IMR-90 (cell line): ENCODE data around the gene RARB. TPM values are rescaled to one million over a fixed set of nuclear protein-coding genes. Genes with fewer than 3 reads are reported as not detected.

Source experiments
- ATAC-seq: fragments of 200-7000 bp; cut with Tn5 transposase; 2 replicates; pipeline ENCODE4 v1.9.1; 2020; ENCODE audit warnings: low read depth, mild to moderate bottlenecking, moderate library complexity
- BruUV-seq: library from RNA; stranded (reverse); fragments of 400-500 nt; replicated peaks from 2 replicates; lab custom pipeline; 2021; lab: Mats Ljungman, UMichigan
- CTCF ChIA-PET: fragments of 300-600 bp; formaldehyde crosslinking; extraction: SDS; loops from one replicate; lab custom pipeline; 2021; ENCODE audit warnings: antibody characterized with exemption; lab: Yijun Ruan, JAX
- POLR2A ChIA-PET: fragments of 300-600 bp; sonication (Branson Sonifier 250); formaldehyde crosslinking; loops from one replicate; lab custom pipeline; 2022; ENCODE audit warnings: antibody characterized with exemption; ENCODE audit not compliant: unreplicated experiment; lab: Charles Lee
- DNase-seq: peaks from one replicate; pipeline ENCODE4 v3.0.0; 2013
- H2AFZ ChIP-seq: replicated peaks from 2 replicates; pipeline ENCODE3; 2013; ENCODE audit warnings: low read length, mild to moderate bottlenecking; ENCODE audit not compliant: poor library complexity
- H2AK5ac ChIP-seq: 2 replicates; pipeline ENCODE4 v1.6.1; 2013; ENCODE audit warnings: low read depth, low read length, inconsistent platforms
- H2AK9ac ChIP-seq: replicated peaks from 2 replicates; pipeline ENCODE3; 2013; ENCODE audit warnings: mild to moderate bottlenecking, low read depth, low read length, moderate library complexity; ENCODE audit not compliant: poor library complexity
- H2BK120ac ChIP-seq: 2 replicates; pipeline ENCODE4 v1.6.1; 2013; ENCODE audit warnings: low read depth, low read length, inconsistent platforms
- H2BK15ac ChIP-seq: 3 replicates; pipeline ENCODE4 v1.6.1; 2013; ENCODE audit warnings: low read depth, low read length, inconsistent platforms
- H2BK20ac ChIP-seq: 2 replicates; pipeline ENCODE4 v1.6.1; 2013; ENCODE audit warnings: low read depth, mild to moderate bottlenecking, inconsistent platforms, low read length, moderate library complexity
- H2BK5ac ChIP-seq: 2 replicates; pipeline ENCODE4 v1.6.1; 2013; ENCODE audit warnings: mild to moderate bottlenecking, low read depth, low read length, inconsistent platforms; ENCODE audit not compliant: poor library complexity, severe bottlenecking
- H3K14ac ChIP-seq: replicated peaks from 2 replicates; pipeline ENCODE4 v1.6.1; 2013; ENCODE audit warnings: low read depth, low read length, inconsistent platforms
- H3K18ac ChIP-seq: 2 replicates; pipeline ENCODE4 v1.6.1; 2013; ENCODE audit warnings: low read depth, low read length, control low read depth
- H3K23ac ChIP-seq: 2 replicates; pipeline ENCODE4 v1.6.1; 2013; ENCODE audit warnings: low read depth, low read length, inconsistent platforms
- H3K27ac ChIP-seq: 2 replicates; pipeline ENCODE4 v1.5.1; 2013; ENCODE audit warnings: mild to moderate bottlenecking, control low read depth, low read length; ENCODE audit not compliant: insufficient read depth
- H3K27me3 ChIP-seq: 2 replicates; pipeline ENCODE4 v1.6.1; 2013; ENCODE audit warnings: low read length; ENCODE audit not compliant: control insufficient read depth, insufficient read depth
- H3K36me3 ChIP-seq: 2 replicates; pipeline ENCODE4 v1.6.1; 2013; ENCODE audit warnings: low read length, mixed read lengths; ENCODE audit not compliant: control insufficient read depth, insufficient read depth
- H3K4ac ChIP-seq: 2 replicates; pipeline ENCODE4 v1.6.1; 2013; ENCODE audit warnings: low read depth, low read length, inconsistent platforms
- H3K4me1 ChIP-seq: 2 replicates; pipeline ENCODE4 v1.6.1; 2013; ENCODE audit warnings: low read length, mixed read lengths; ENCODE audit not compliant: control insufficient read depth, insufficient read depth
- H3K4me2 ChIP-seq: 2 replicates; pipeline ENCODE4 v1.6.1; 2013; ENCODE audit warnings: low read depth, mild to moderate bottlenecking, control low read depth, low read length, moderate library complexity
- H3K4me3 ChIP-seq: 2 replicates; pipeline ENCODE4 v1.5.1; 2013; ENCODE audit warnings: low read depth, mild to moderate bottlenecking, control low read depth, low read length, moderate library complexity; ENCODE audit not compliant: insufficient read depth
- H3K56ac ChIP-seq: 2 replicates; pipeline ENCODE4 v1.6.1; 2013; ENCODE audit warnings: low read length, inconsistent platforms; ENCODE audit not compliant: insufficient read depth; ENCODE audit errors: extremely low read depth
- H3K79me1 ChIP-seq, 2 experiments: 2 replicates each; pipeline ENCODE4 v1.6.1; 2013; ENCODE audit warnings: low read length in 2 of 2, inconsistent platforms in 1 of 2, low read depth in 1 of 2
- H3K9ac ChIP-seq: 2 replicates; pipeline ENCODE4 v1.6.1; 2013; ENCODE audit warnings: low read depth, low read length, control low read depth
- H3K9me1 ChIP-seq: 2 replicates; pipeline ENCODE4 v1.6.1; 2013; ENCODE audit warnings: low read length, inconsistent platforms; ENCODE audit not compliant: insufficient read depth
- H3K9me3 ChIP-seq: 2 replicates; pipeline ENCODE4 v1.6.1; 2013; ENCODE audit warnings: low read length; ENCODE audit not compliant: control insufficient read depth, insufficient read depth
- H4K20me1 ChIP-seq: 2 replicates; pipeline ENCODE4 v1.6.1; 2013; ENCODE audit warnings: low read length, inconsistent platforms; ENCODE audit not compliant: insufficient read depth
- H4K5ac ChIP-seq: 2 replicates; pipeline ENCODE4 v1.6.1; 2013; ENCODE audit warnings: mild to moderate bottlenecking, low read depth, low read length, control low read depth
- H4K8ac ChIP-seq, 2 experiments: 2 replicates each; pipeline ENCODE4 v1.6.1; 2013; ENCODE audit warnings: low read depth in 2 of 2, low read length in 2 of 2, control low read depth in 1 of 2, inconsistent platforms in 1 of 2
- H4K91ac ChIP-seq: 2 replicates; pipeline ENCODE4 v1.6.1; 2013; ENCODE audit warnings: low read depth, low read length, inconsistent platforms; ENCODE audit not compliant: insufficient read depth
- BHLHE40 ChIP-seq: fragments of 150-350 bp; IDR thresholded peaks from 2 replicates; pipeline ENCODE4 v1.6.1; 2016; ENCODE audit warnings: mild to moderate bottlenecking, low read depth, low read length
- CHD1 ChIP-seq: IDR thresholded peaks from 2 replicates; pipeline ENCODE4 v1.6.1; 2012; ENCODE audit warnings: low read depth, low read length, improper control_type of control experiment
- ELK1 ChIP-seq: fragments of 150-350 bp; IDR thresholded peaks from 2 replicates; pipeline ENCODE4 v1.6.1; 2016; ENCODE audit warnings: low read depth, mild to moderate bottlenecking, low read length, moderate library complexity, borderline replicate concordance
- MAFK ChIP-seq: IDR thresholded peaks from 2 replicates; pipeline ENCODE4 v1.6.1; 2012; ENCODE audit warnings: low read depth, low read length, improper control_type of control experiment
- MXI1 ChIP-seq: IDR thresholded peaks from 2 replicates; pipeline ENCODE4 v1.6.1; 2012; ENCODE audit warnings: low read depth, mild to moderate bottlenecking, low read length, moderate library complexity, borderline replicate concordance
- RAD21 ChIP-seq: IDR thresholded peaks from 2 replicates; pipeline ENCODE4 v1.6.1; 2012; ENCODE audit warnings: low read length, improper control_type of control experiment
- RCOR1 ChIP-seq: IDR thresholded peaks from 2 replicates; pipeline ENCODE4 v1.6.1; 2012; ENCODE audit warnings: mild to moderate bottlenecking, low read length, improper control_type of control experiment; ENCODE audit not compliant: insufficient replicate concordance
- RFX5 ChIP-seq: IDR thresholded peaks from 2 replicates; pipeline ENCODE4 v1.8.0; 2012; ENCODE audit warnings: low read depth, mild to moderate bottlenecking, low read length, moderate library complexity
- SMC3 ChIP-seq: fragments of 150-350 bp; IDR thresholded peaks from 2 replicates; pipeline ENCODE4 v1.6.1; 2016; ENCODE audit warnings: low read depth, mild to moderate bottlenecking, antibody characterized with exemption, low read length, moderate library complexity
- WGBS, 2 experiments: methylation state at CpG; one replicate each; pipeline versions ENCODE4 v1.1.5 to v1.1.7; 2013; ENCODE audit warnings: missing lambda C conversion rate in 2 of 2; ENCODE audit not compliant: insufficient read length in 1 of 2; ENCODE audit errors: extremely low coverage in 2 of 2; 5-methylcytosine and 5-hydroxymethylcytosine counted together
- dilution Hi-C: fragments of 300-500 bp; cut with HindIII; formaldehyde crosslinking; loops from one replicate; pipeline ENCODE4 v1.14.3; 2018; ENCODE audit warnings: low sequenced_read_pairs; ENCODE audit not compliant: unreplicated experiment
- in situ Hi-C: fragments of 300-500 bp; cut with MboI; formaldehyde crosslinking; loops from 3 replicates; pipeline ENCODE4 v1.14.3; 2019; ENCODE audit warnings: low sequenced_read_pairs, inconsistent platforms, mixed read lengths
- intact Hi-C: fragments of 100-400 bp; cut with micrococcal nuclease; formaldehyde crosslinking; loops from 2 replicates; pipeline ENCODE4 v1.10.0; 2022
- polyA plus RNA-seq, 3 experiments: library from polyadenylated mRNA; depleted of rRNA; stranded (reverse); fragments of >200 nt; gene quantifications; 2 replicates each; pipeline ENCODE4 v1.2.3, GENCODE V29; 2012; ENCODE audit warnings: low replicate concordance in 1 of 3
- total RNA-seq: library from RNA; depleted of rRNA; stranded (reverse); fragments of >200 nt; gene quantifications from 2 replicates; pipeline ENCODE4 v1.2.3, GENCODE V29; 2012
- TF ChIP-seq, protein P1 (sequence below): conservative IDR thresholded peaks from 2 replicates; pipeline ENCODE4 v1.5.1; 2012; ENCODE audit warnings: mild to moderate bottlenecking, low read depth, low read length, improper control_type of control experiment

RARB gene
- total and polyA plus RNA-seq, 2 of the 4 experiments (the other 2 are of a cell fraction) = 0.53 to 1.4 TPM

DNA sequence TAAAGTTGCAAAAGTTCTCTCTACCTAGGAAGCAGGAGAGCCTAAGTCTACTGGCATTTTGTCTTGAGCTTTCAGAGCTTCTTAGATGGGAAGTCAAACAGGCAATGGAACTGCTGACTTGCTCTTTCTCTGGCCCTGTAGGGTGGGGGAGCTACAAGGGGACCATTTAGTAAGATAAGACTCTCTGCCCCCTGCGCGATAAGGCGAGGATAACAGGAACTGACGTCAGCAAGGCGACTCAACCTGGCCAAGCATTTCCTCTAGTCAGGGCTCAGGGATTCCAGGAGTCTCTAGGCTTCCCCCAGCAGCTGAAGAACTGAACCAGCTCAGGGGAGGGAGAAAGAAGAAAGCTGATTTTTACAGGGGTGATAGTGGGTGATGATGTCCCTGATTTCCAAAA is 5.8 kb downstream of the RARB start:
- peak; percentile 36 for DNase-seq
- ChIA-PET CTCF (no interaction called here), POLR2A (no interaction called here)
- Histone ChIP-seq H3K36me3 (no peaks in the 10 kb centered on the region), H3K4me1 (no peaks in the 10 kb centered on the region), H3K56ac (no peak overlapping the region), H4K20me1 (no peaks in the 10 kb centered on the region), H3K9me1 (no peaks in the 10 kb centered on the region), H3K9me3 (no peaks in the 10 kb centered on the region), H2AFZ (no peak overlapping the region), H3K9ac (no peak overlapping the region), H2BK20ac (no peak overlapping the region), H3K4me2 (no peak overlapping the region), H2AK9ac (no peak overlapping the region), H2AK5ac (no peak overlapping the region), H3K18ac (no peak overlapping the region), H3K27ac (no peak overlapping the region), H2BK5ac (no peak overlapping the region), H3K79me1 (no peaks in the 10 kb centered on the region), H2BK15ac (no peak overlapping the region), H4K8ac (no peak overlapping the region; a peak in 1 of 4 replicates), H3K23ac (no peak overlapping the region), H3K4me3 (no peak overlapping the region), H3K4ac (no peak overlapping the region), H3K27me3 (peaks cover 9% of the 10 kb centered on the region), H2BK120ac (no peak overlapping the region), H4K91ac (no peak overlapping the region), H3K14ac (no peak overlapping the region), H4K5ac (no peak overlapping the region)
- WGBS, 2 experiments = no CpG with 5 or more reads among the region's 5 CpGs
- in situ Hi-C loops = no loop called here
- intact Hi-C loops = no loop called here
- dilution Hi-C loops = no loop called here
- TF ChIP-seq, protein P1, sequence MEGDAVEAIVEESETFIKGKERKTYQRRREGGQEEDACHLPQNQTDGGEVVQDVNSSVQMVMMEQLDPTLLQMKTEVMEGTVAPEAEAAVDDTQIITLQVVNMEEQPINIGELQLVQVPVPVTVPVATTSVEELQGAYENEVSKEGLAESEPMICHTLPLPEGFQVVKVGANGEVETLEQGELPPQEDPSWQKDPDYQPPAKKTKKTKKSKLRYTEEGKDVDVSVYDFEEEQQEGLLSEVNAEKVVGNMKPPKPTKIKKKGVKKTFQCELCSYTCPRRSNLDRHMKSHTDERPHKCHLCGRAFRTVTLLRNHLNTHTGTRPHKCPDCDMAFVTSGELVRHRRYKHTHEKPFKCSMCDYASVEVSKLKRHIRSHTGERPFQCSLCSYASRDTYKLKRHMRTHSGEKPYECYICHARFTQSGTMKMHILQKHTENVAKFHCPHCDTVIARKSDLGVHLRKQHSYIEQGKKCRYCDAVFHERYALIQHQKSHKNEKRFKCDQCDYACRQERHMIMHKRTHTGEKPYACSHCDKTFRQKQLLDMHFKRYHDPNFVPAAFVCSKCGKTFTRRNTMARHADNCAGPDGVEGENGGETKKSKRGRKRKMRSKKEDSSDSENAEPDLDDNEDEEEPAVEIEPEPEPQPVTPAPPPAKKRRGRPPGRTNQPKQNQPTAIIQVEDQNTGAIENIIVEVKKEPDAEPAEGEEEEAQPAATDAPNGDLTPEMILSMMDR = no peak
- no peak for TF ChIP-seq RCOR1
- TF ChIP-seq BHLHE40 = no peak
- TF ChIP-seq SMC3 = no peak
- no peak for TF ChIP-seq CHD1
- TF ChIP-seq RAD21 = no peak
- TF ChIP-seq ELK1 = no peak
- TF ChIP-seq RFX5 = no peak
- no peak for TF ChIP-seq MAFK
- no peak for TF ChIP-seq MXI1
- no peak for ATAC-seq
- BruUV-seq = no TSS peak
